ENCODE results near the gene MINAR1.
A peak's percentile ranks its signal among the peaks of the same experiment; 100 is the strongest.

Gene MINAR1

GRCh38 chr15:79450648-79451047 lies 18.5 kb downstream of the MINAR1 start:
- no peak for DNase-seq (ENCODE audit: low spot score in 2 of 2)
- Mint-ChIP-seq H3K4me1 (no peaks in the 10 kb centered on the region), H3K36me3 (no peaks in the 10 kb centered on the region), H3K4me3 (no peak overlapping the region), H3K9me3 (peaks cover 6% of the 10 kb centered on the region), H3K27ac (no peak overlapping the region)
- no peak for ATAC-seq

GRCh38 chr15:79451361-79451999 lies 19.3 kb downstream of the MINAR1 start:
- Mint-ChIP-seq H3K4me3 (no peak overlapping the region), H3K27ac (no peak overlapping the region), H3K9me3 (peaks cover 4% of the 10 kb centered on the region), H3K36me3 (no peaks in the 10 kb centered on the region), H3K4me1 (no peaks in the 10 kb centered on the region)
- DNase-seq (ENCODE audit: low spot score in 2 of 2) (no peak), ATAC-seq (no peak)

GRCh38 chr15:79452244-79453051 lies 20.3 kb downstream of the MINAR1 start:
- H3K4me3 Mint-ChIP-seq: no peak overlapping the region
- H3K9me3 Mint-ChIP-seq: no peaks in the 10 kb centered on the region
- DNase-seq (ENCODE audit: low spot score in 2 of 2) (peak in 1 of 2 donors; percentile 18), ATAC-seq (peak; percentile 8)
- no peak overlapping the region for H3K27ac Mint-ChIP-seq
- no peaks in the 10 kb centered on the region for H3K4me1 Mint-ChIP-seq
- H3K36me3 Mint-ChIP-seq: no peaks in the 10 kb centered on the region

- Mint-ChIP-seq H3K4me1 (no peaks in the 10 kb centered on the region), H3K4me3 (no peak overlapping the region), H3K36me3 (no peaks in the 10 kb centered on the region), H3K9me3 (no peaks in the 10 kb centered on the region), H3K27ac (no peak overlapping the region)
- ATAC-seq: no peak
- DNase-seq (ENCODE audit: low spot score in 2 of 2): peak in 1 of 2 donors; percentile 12
These were observed 21.3 kb downstream of the MINAR1 start for GRCh38 chr15:79453446-79453845.

DNA sequence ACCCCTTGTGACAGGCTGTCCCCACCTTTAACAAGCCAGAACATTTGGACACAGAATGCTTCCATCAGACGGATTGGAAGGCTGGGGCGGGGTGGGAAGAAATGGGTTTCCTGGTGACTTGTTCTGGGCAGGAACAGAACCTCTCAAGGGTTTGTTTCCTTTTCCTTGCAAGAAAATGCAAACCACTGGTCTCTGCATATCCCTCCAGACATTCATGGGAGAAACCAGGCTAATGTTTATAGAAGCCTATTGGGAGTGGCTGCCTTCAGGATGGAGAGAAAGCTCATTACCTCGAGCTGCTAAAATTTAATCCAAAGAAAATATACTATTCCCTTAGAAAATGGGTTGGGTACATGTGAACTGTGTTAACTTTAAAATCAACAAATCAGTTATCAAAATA lies 21.9 kb downstream of the MINAR1 start:
- DNase-seq (ENCODE audit: low spot score in 2 of 2) (no peak), ATAC-seq (no peak)
- Mint-ChIP-seq H3K36me3 (no peaks in the 10 kb centered on the region), H3K4me3 (no peak overlapping the region), H3K4me1 (no peaks in the 10 kb centered on the region), H3K27ac (no peak overlapping the region), H3K9me3 (no peaks in the 10 kb centered on the region)

DNA sequence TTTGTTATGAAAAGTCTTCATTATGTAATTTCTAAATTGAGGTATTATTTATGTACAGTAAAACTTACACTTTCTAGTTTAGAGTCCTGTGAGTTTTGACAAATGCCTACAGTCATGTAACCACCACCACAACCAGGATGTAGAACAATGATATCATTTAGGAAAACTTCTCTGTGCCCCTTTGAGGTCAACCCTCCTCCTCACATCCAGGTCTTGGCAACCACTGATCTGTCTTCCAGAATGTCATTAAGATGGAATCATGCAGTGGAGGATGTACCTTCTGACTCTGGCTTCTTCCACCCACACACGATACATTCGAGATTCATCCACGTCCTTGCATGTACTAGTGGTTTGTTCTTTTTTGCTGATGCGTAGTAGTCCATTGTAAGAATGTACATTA lies 23.2 kb downstream of the MINAR1 start:
- no peaks in the 10 kb centered on the region for H3K4me1 Mint-ChIP-seq
- no peak overlapping the region for H3K27ac Mint-ChIP-seq
- no peak overlapping the region for H3K4me3 Mint-ChIP-seq
- no peak for DNase-seq (ENCODE audit: low spot score in 2 of 2)
- no peaks in the 10 kb centered on the region for H3K9me3 Mint-ChIP-seq
- no peak for ATAC-seq
- H3K36me3 Mint-ChIP-seq: no peaks in the 10 kb centered on the region

GRCh38 chr15:79455943-79456342 lies 23.8 kb downstream of the MINAR1 start:
- H3K4me1 Mint-ChIP-seq: no peaks in the 10 kb centered on the region
- ATAC-seq: no peak
- no peaks in the 10 kb centered on the region for H3K9me3 Mint-ChIP-seq
- H3K27ac Mint-ChIP-seq: no peak overlapping the region
- H3K36me3 Mint-ChIP-seq: no peaks in the 10 kb centered on the region
- no peak overlapping the region for H3K4me3 Mint-ChIP-seq
- DNase-seq (ENCODE audit: low spot score in 2 of 2): no peak

DNA sequence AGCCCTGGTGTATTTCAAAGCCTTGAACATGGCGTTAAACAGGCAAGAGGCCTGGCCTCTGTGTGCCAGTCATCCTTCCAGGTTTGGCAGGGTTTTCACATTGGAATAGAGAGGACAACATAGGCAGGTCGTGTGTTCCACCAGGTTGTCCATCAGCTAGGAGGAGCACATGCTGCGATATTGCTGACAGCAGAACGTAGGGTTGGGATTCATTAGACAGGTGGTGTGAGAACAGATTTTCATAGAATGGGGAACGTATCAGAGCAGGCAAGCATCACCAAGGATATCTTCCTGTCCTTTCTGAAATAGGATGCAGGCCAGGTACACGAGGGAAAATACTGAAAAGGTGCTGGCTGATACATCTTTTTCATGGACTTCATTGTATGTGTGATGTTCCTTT lies 26.4 kb downstream of the MINAR1 start:
- Mint-ChIP-seq H3K9me3 (no peaks in the 10 kb centered on the region), H3K27ac (no peak overlapping the region), H3K36me3 (no peaks in the 10 kb centered on the region), H3K4me1 (no peaks in the 10 kb centered on the region), H3K4me3 (no peak overlapping the region)
- peak in 1 of 2 donors; percentile 8 for DNase-seq (ENCODE audit: low spot score in 2 of 2)
- no peak for ATAC-seq

GRCh38 chr15:79459666-79460065 lies 27.5 kb downstream of the MINAR1 start:
- H3K27ac Mint-ChIP-seq: no peak overlapping the region
- no peak for DNase-seq (ENCODE audit: low spot score in 2 of 2)
- no peaks in the 10 kb centered on the region for H3K9me3 Mint-ChIP-seq
- no peaks in the 10 kb centered on the region for H3K36me3 Mint-ChIP-seq
- no peak overlapping the region for H3K4me3 Mint-ChIP-seq
- no peak for ATAC-seq
- no peaks in the 10 kb centered on the region for H3K4me1 Mint-ChIP-seq

GRCh38 chr15:79463043-79463780 lies 31.1 kb downstream of the MINAR1 start:
- no peak overlapping the region for H3K27ac Mint-ChIP-seq

DNA sequence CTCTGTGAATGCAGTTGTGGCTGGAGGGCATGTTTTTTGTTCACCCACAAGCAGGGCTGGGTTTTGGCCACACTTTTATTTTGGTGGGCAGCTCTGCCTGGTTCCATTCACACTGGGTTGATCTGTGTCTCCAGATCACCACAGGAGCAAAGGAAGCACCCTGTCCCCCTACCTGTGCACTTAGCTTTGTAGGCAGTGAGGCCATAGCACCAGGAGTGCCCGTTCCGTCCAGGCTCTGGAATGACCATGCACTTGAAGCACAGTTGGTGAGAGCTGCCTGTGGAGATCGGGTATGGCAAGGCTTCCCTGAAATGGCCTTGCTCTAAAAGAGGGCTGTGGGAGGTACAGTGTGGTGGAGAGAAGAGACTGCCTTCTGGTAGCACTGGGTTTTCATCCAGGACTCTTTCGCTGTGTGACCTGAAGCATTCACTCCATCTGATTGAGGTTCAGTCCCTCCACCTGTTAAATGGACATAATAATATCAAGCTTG lies 31.7 kb downstream of the MINAR1 start:
- ATAC-seq (no peak), DNase-seq (ENCODE audit: low spot score in 2 of 2) (no peak)
- Mint-ChIP-seq H3K27ac (no peak overlapping the region), H3K9me3 (no peaks in the 10 kb centered on the region), H3K4me1 (no peaks in the 10 kb centered on the region), H3K4me3 (no peak overlapping the region), H3K36me3 (no peaks in the 10 kb centered on the region)

More at GRCh38 chr15:79463043-79463780, 31.1 kb downstream of the MINAR1 start:
- Mint-ChIP-seq H3K9me3 (no peaks in the 10 kb centered on the region), H3K4me1 (no peaks in the 10 kb centered on the region), H3K36me3 (no peaks in the 10 kb centered on the region), H3K4me3 (no peak overlapping the region)
- no peak for DNase-seq (ENCODE audit: low spot score in 2 of 2)
- no peak for ATAC-seq

- no peak overlapping the region for H3K4me3 Mint-ChIP-seq
- H3K36me3 Mint-ChIP-seq: no peaks in the 10 kb centered on the region
- ATAC-seq (no peak), DNase-seq (ENCODE audit: low spot score in 2 of 2) (no peak)
- no peaks in the 10 kb centered on the region for H3K9me3 Mint-ChIP-seq
- H3K4me1 Mint-ChIP-seq: no peaks in the 10 kb centered on the region
- H3K27ac Mint-ChIP-seq: no peak overlapping the region
These were observed 34.4 kb downstream of the MINAR1 start for GRCh38 chr15:79466488-79466887.

- H3K4me3 Mint-ChIP-seq: no peak overlapping the region
- H3K36me3 Mint-ChIP-seq: no peaks in the 10 kb centered on the region
- no peak for DNase-seq (ENCODE audit: low spot score in 2 of 2)
- ATAC-seq: no peak
- no peak overlapping the region for H3K27ac Mint-ChIP-seq
- H3K9me3 Mint-ChIP-seq: no peaks in the 10 kb centered on the region
- H3K4me1 Mint-ChIP-seq: no peaks in the 10 kb centered on the region
These were observed 35.9 kb downstream of the MINAR1 start for GRCh38 chr15:79467865-79468586.

- no peak for DNase-seq (ENCODE audit: low spot score in 2 of 2)
- Mint-ChIP-seq H3K4me3 (no peak overlapping the region), H3K9me3 (no peaks in the 10 kb centered on the region), H3K4me1 (no peaks in the 10 kb centered on the region), H3K36me3 (no peaks in the 10 kb centered on the region), H3K27ac (no peak overlapping the region)
- no peak for ATAC-seq
These were observed 40.3 kb downstream of the MINAR1 start for GRCh38 chr15:79472446-79472845.

DNA sequence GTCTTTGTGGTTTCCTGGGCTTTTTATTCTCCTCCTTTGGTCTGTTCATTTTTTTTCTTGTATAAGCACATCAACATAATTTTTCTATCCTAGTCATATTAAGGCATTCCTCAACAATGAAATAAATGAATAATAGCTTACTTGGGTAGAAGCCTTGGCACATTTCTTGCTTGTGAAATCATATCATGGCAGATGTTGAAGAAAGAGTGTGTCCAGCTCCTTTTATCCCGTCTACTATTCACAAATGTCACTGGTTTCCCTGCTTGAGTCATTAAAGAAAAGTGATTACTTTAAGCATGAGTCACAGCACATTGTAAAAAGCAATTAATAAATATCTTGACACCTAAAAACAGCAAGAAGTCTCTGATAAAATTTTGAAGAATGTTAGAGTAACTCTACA lies 42.1 kb downstream of the MINAR1 start:
- Mint-ChIP-seq H3K27ac (no peak overlapping the region), H3K4me1 (no peaks in the 10 kb centered on the region), H3K4me3 (no peak overlapping the region), H3K36me3 (no peaks in the 10 kb centered on the region), H3K9me3 (no peaks in the 10 kb centered on the region)
- no peak for ATAC-seq
- DNase-seq (ENCODE audit: low spot score in 2 of 2): no peak

Data from stimulated activated effector memory CD8-positive, alpha-beta T cell treated with anti-CD3 and anti-CD28 coated beads, Interleukin-12 subunit alpha, Interleukin-12 subunit beta, amount 100 ng/mL, for 72 hours (primary cell).